DMS79 treated with DMSO at 0.1 percent for 48 hours (cell line): ENCODE measurements around the gene RPS21.

Experiments used
- DNase-seq: peaks from one replicate; lab custom pipeline; 2025; lab: John Stamatoyannopoulos, UW

The RPS21 gene

GRCh38 chr20:62386383-62387218, at the start of gene RPS21:
TSS of gene RPS21 (plus strand) at chr20:62387103. CDS start at chr20:62387339, 236 bp downstream.
- DNase-seq, result peak; percentile 83

- DNase-seq, result no peak
These were observed 49.2 kb upstream of the RPS21 start for GRCh38 chr20:62337558-62338293.

GRCh38 chr20:62338294-62338620, 48.6 kb upstream of the RPS21 start:
- DNase-seq, result no peak

- no peak for DNase-seq
These were observed 47.2 kb upstream of the RPS21 start for GRCh38 chr20:62339647-62340062.

- no peak for DNase-seq
These were observed 44.0 kb upstream of the RPS21 start for GRCh38 chr20:62342910-62343309.

- no peak for DNase-seq
These were observed 42.8 kb upstream of the RPS21 start for GRCh38 chr20:62344092-62344491.

- DNase-seq, result no peak
These were observed 42.1 kb upstream of the RPS21 start for GRCh38 chr20:62344782-62345181.

- no peak for DNase-seq
These were observed 41.1 kb upstream of the RPS21 start for GRCh38 chr20:62345681-62346370.

- no peak for DNase-seq
These were observed 40.3 kb upstream of the RPS21 start for GRCh38 chr20:62346398-62347150.

GRCh38 chr20:62347151-62347404, 39.8 kb upstream of the RPS21 start:
- DNase-seq, result no peak

GRCh38 chr20:62347445-62347844, 39.5 kb upstream of the RPS21 start:
- no peak for DNase-seq

GRCh38 chr20:62348604-62349003, 38.3 kb upstream of the RPS21 start:
- DNase-seq, result no peak

- no peak for DNase-seq
These were observed 37.3 kb upstream of the RPS21 start for GRCh38 chr20:62349556-62350097.

GRCh38 chr20:62350098-62350628, 36.7 kb upstream of the RPS21 start:
- peak; percentile 65 for DNase-seq

- DNase-seq, result no peak
These were observed 36.1 kb upstream of the RPS21 start for GRCh38 chr20:62350629-62351422.

- DNase-seq, result no peak
These were observed 35.2 kb upstream of the RPS21 start for GRCh38 chr20:62351469-62352401.

- peak; percentile 79 for DNase-seq
These were observed 34.3 kb upstream of the RPS21 start for GRCh38 chr20:62352402-62353288.

GRCh38 chr20:62353289-62354030, 33.4 kb upstream of the RPS21 start:
- DNase-seq, result no peak
